NCI-H2029 (cell line): ENCODE measurements around the gene OVOL1.
"Not testable (repeated sequence)": the region's sequence is repeated elsewhere in the genome, so short reads cannot be mapped to it uniquely, and the experiment has no call there.

Source experiments
- DNase-seq: peaks from one replicate; lab custom pipeline; 2025; lab: John Stamatoyannopoulos, UW

OVOL1 gene

GRCh38 chr11:65786786-65787636, at the start of gene OVOL1:
OVOL1 (plus strand) TSS chr11:65787063; CDS start chr11:65787374, 311 bp downstream.
- DNase-seq: peak; percentile 57

- DNase-seq: no peak
Measured at GRCh38 chr11:65739022-65739421, 47.8 kb upstream of the OVOL1 start.

- DNase-seq: no peak
Measured at GRCh38 chr11:65741185-65741584, 45.7 kb upstream of the OVOL1 start.

GRCh38 chr11:65742353-65742752, 44.5 kb upstream of the OVOL1 start:
- DNase-seq: no peak

GRCh38 chr11:65743681-65744025, 43.2 kb upstream of the OVOL1 start:
- DNase-seq: no peak

- peak; percentile 38 for DNase-seq
Measured at GRCh38 chr11:65744026-65744698, 42.7 kb upstream of the OVOL1 start.

GRCh38 chr11:65744699-65745042, 42.2 kb upstream of the OVOL1 start:
- DNase-seq: no peak

- no peak for DNase-seq
Measured at GRCh38 chr11:65745049-65745448, 41.8 kb upstream of the OVOL1 start.

GRCh38 chr11:65762169-65762568, 24.7 kb upstream of the OVOL1 start:
- DNase-seq: not testable (repeated sequence)

- DNase-seq: not testable (repeated sequence)
Measured at GRCh38 chr11:65762816-65763215, 24.0 kb upstream of the OVOL1 start.

GRCh38 chr11:65764434-65764833, 22.4 kb upstream of the OVOL1 start:
- DNase-seq: no peak

GRCh38 chr11:65766535-65766934, 20.3 kb upstream of the OVOL1 start:
- DNase-seq: no peak

- DNase-seq: no peak
Measured at GRCh38 chr11:65767406-65767805, 19.5 kb upstream of the OVOL1 start.

GRCh38 chr11:65767806-65768205, 19.1 kb upstream of the OVOL1 start:
- DNase-seq: not testable (repeated sequence)

- no peak for DNase-seq
Measured at GRCh38 chr11:65770951-65771567, 15.8 kb upstream of the OVOL1 start.

GRCh38 chr11:65771589-65772112, 15.2 kb upstream of the OVOL1 start:
- no peak for DNase-seq

GRCh38 chr11:65773784-65774411, 13.0 kb upstream of the OVOL1 start:
- DNase-seq: no peak

- no peak for DNase-seq
Measured at GRCh38 chr11:65774525-65775306, 12.1 kb upstream of the OVOL1 start.

GRCh38 chr11:65776196-65776595, 10.7 kb upstream of the OVOL1 start:
- no peak for DNase-seq

GRCh38 chr11:65776710-65777141, 10.1 kb upstream of the OVOL1 start:
- no peak for DNase-seq

- no peak for DNase-seq
Measured at GRCh38 chr11:65777241-65777640, 9.6 kb upstream of the OVOL1 start.
